HL-60 (cell line): Measurements from ENCODE around the gene NPAS2.

ENCODE experiments used
- POLR2AphosphoS5 ChIP-seq: IDR thresholded peaks from 2 replicates; pipeline ENCODE4 v1.6.1; 2012; ENCODE audit warnings: low read depth
- SPI1 ChIP-seq: IDR thresholded peaks from 2 replicates; pipeline ENCODE4 v1.6.1; 2012; ENCODE audit warnings: low read depth, mild to moderate bottlenecking, borderline replicate concordance
- TF ChIP-seq, protein P1 (sequence below): IDR thresholded peaks from one replicate; pipeline ENCODE4 v1.5.1; 2011; ENCODE audit warnings: low read length, control low read depth, inconsistent platforms; ENCODE audit not compliant: insufficient read depth
- TF ChIP-seq, protein P2 (sequence below): IDR thresholded peaks from 2 replicates; pipeline ENCODE4 v1.6.1; 2012; ENCODE audit warnings: low read depth; ENCODE audit not compliant: insufficient replicate concordance

DNA sequence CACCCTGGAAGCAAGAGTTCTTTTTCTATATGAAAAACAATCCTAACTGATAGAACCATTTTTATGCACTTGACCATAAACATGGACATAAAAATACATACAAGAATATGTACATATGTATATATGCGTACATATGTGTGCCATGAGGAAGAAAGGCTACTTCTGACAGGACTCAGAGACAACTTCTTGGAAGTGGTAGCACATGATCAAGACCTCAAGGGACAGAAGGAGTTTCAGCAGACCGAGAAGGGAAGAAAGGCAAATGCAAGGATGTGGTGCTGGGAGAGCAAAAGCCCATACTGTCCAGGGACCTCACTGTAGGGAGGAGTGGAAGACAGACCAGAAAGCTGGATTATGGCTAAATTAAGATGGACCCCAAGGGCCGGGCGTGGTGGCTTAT is 11.4 kb upstream of the NPAS2 start:
- TF ChIP-seq, protein P1, sequence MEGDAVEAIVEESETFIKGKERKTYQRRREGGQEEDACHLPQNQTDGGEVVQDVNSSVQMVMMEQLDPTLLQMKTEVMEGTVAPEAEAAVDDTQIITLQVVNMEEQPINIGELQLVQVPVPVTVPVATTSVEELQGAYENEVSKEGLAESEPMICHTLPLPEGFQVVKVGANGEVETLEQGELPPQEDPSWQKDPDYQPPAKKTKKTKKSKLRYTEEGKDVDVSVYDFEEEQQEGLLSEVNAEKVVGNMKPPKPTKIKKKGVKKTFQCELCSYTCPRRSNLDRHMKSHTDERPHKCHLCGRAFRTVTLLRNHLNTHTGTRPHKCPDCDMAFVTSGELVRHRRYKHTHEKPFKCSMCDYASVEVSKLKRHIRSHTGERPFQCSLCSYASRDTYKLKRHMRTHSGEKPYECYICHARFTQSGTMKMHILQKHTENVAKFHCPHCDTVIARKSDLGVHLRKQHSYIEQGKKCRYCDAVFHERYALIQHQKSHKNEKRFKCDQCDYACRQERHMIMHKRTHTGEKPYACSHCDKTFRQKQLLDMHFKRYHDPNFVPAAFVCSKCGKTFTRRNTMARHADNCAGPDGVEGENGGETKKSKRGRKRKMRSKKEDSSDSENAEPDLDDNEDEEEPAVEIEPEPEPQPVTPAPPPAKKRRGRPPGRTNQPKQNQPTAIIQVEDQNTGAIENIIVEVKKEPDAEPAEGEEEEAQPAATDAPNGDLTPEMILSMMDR, result no peak
- TF ChIP-seq, protein P2, sequence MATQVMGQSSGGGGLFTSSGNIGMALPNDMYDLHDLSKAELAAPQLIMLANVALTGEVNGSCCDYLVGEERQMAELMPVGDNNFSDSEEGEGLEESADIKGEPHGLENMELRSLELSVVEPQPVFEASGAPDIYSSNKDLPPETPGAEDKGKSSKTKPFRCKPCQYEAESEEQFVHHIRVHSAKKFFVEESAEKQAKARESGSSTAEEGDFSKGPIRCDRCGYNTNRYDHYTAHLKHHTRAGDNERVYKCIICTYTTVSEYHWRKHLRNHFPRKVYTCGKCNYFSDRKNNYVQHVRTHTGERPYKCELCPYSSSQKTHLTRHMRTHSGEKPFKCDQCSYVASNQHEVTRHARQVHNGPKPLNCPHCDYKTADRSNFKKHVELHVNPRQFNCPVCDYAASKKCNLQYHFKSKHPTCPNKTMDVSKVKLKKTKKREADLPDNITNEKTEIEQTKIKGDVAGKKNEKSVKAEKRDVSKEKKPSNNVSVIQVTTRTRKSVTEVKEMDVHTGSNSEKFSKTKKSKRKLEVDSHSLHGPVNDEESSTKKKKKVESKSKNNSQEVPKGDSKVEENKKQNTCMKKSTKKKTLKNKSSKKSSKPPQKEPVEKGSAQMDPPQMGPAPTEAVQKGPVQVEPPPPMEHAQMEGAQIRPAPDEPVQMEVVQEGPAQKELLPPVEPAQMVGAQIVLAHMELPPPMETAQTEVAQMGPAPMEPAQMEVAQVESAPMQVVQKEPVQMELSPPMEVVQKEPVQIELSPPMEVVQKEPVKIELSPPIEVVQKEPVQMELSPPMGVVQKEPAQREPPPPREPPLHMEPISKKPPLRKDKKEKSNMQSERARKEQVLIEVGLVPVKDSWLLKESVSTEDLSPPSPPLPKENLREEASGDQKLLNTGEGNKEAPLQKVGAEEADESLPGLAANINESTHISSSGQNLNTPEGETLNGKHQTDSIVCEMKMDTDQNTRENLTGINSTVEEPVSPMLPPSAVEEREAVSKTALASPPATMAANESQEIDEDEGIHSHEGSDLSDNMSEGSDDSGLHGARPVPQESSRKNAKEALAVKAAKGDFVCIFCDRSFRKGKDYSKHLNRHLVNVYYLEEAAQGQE, result no peak
- TF ChIP-seq SPI1, result no peak
- TF ChIP-seq POLR2AphosphoS5, result no peak
